ENCODE data around the gene NTN1.

DNA sequence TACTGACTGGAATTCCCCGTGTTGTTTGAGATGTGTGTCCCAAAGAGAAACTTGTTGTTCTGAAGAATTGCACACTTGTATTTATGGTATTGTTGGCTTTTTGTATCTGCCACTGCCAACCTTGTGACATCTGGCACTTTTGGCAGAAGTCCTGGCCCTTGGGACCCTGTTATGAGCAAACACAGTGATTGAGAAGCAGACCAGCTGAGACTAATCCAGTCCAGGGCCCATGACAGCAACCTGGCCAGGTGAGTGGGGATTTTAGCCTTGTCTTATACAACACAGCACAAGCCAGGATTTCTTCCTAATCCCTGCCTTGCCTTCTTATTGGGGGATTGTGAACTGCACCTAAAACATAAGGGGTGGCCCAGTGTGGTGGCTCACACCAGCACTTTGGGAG lies 80.0 kb downstream of the NTN1 start:
- TF ChIP-seq, protein P1, sequence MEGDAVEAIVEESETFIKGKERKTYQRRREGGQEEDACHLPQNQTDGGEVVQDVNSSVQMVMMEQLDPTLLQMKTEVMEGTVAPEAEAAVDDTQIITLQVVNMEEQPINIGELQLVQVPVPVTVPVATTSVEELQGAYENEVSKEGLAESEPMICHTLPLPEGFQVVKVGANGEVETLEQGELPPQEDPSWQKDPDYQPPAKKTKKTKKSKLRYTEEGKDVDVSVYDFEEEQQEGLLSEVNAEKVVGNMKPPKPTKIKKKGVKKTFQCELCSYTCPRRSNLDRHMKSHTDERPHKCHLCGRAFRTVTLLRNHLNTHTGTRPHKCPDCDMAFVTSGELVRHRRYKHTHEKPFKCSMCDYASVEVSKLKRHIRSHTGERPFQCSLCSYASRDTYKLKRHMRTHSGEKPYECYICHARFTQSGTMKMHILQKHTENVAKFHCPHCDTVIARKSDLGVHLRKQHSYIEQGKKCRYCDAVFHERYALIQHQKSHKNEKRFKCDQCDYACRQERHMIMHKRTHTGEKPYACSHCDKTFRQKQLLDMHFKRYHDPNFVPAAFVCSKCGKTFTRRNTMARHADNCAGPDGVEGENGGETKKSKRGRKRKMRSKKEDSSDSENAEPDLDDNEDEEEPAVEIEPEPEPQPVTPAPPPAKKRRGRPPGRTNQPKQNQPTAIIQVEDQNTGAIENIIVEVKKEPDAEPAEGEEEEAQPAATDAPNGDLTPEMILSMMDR (IDR thresholded peaks at IDR 0.05): no peak
- TF ChIP-seq POLR2A (IDR thresholded peaks at IDR 0.05): no peak
